ENCODE data around the gene CCDC175. TPM values are rescaled to one million over a fixed set of nuclear protein-coding genes. Genes with fewer than 3 reads are reported as not detected.

Gene CCDC175
- total and polyA plus RNA-seq, 2 experiments from 2014 or later: not detected

DNA sequence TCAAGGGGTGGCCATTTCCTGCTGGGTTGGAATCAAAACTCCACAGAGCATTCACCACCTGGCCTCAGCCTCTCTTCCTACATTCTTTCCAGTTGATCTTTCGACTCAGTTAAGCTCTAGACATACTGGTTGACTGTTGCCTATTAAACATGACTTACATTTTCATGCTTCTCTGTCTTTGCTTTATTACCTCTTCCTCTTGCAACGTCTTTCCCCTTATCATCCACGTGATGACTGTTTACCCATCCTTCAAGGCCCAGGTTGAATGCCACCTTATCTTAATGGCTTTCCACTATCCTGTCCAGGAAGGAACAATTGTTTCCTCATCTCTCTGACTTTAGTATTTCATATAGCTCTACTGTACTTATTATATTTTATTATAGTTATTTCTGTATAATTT, 24.4 kb upstream of the CCDC175 start:
- Histone ChIP-seq H3K4me1 (ENCODE audit: insufficient read depth) (peaks cover 6% of the 10 kb centered on the region), H3K36me3 (replicated peaks; ENCODE audit: insufficient read depth, low read depth) (no peaks in the 10 kb centered on the region), H3K9me2 (replicated peaks; ENCODE audit: insufficient read depth) (no peaks in the 10 kb centered on the region), H3K27ac (peak overlapping the region; percentile 93), H3K79me2 (no peaks in the 10 kb centered on the region), H3K27me3 (no peaks in the 10 kb centered on the region), H3K4me2 (no peak overlapping the region), H3K9me3 (ENCODE audit: low read depth) (no peaks in the 10 kb centered on the region), H3K4me3 (no peak overlapping the region), H2AFZ (peak overlapping the region; percentile 43), H4K20me1 (ENCODE audit: insufficient read depth, poor library complexity, severe bottlenecking) (peaks cover 2% of the 10 kb centered on the region)
- TF ChIP-seq EZH2phosphoT487 (IDR thresholded peaks at IDR 0.05; ENCODE audit: low read depth, severe bottlenecking, unreplicated experiment) (no peak), CTCF (IDR thresholded peaks at IDR 0.05; ENCODE audit: poor library complexity) (no peak), EZH2 (IDR thresholded peaks at IDR 0.05; ENCODE audit: borderline replicate concordance) (no peak)
- peak; percentile 49 for DNase-seq (ENCODE audit: low spot score)
- 53% methylated on average over 3 of the region's 3 CpGs for WGBS (ENCODE audit: low lambda C conversion rate, missing lambda C conversion rate)

- no peak overlapping the region for H3K4me2 ChIP-seq
- TF ChIP-seq EZH2phosphoT487 (IDR thresholded peaks at IDR 0.05; ENCODE audit: low read depth, severe bottlenecking, unreplicated experiment) (no peak), CTCF (IDR thresholded peaks at IDR 0.05; ENCODE audit: poor library complexity) (no peak), EZH2 (IDR thresholded peaks at IDR 0.05; ENCODE audit: borderline replicate concordance) (no peak)
These were observed 23.8 kb upstream of the CCDC175 start for GRCh38 chr14:59600211-59600945.

GRCh38 chr14:59595071-59595470, 18.5 kb upstream of the CCDC175 start:
- Histone ChIP-seq H3K79me2 (no peaks in the 10 kb centered on the region), H3K27ac (no peak overlapping the region), H2AFZ (no peak overlapping the region), H3K4me2 (no peak overlapping the region), H3K36me3 (replicated peaks; ENCODE audit: insufficient read depth, low read depth) (no peaks in the 10 kb centered on the region), H4K20me1 (ENCODE audit: insufficient read depth, poor library complexity, severe bottlenecking) (no peaks in the 10 kb centered on the region), H3K27me3 (no peaks in the 10 kb centered on the region), H3K4me3 (no peak overlapping the region), H3K4me1 (ENCODE audit: insufficient read depth) (no peaks in the 10 kb centered on the region), H3K9me2 (replicated peaks; ENCODE audit: insufficient read depth) (no peaks in the 10 kb centered on the region), H3K9me3 (ENCODE audit: low read depth) (no peaks in the 10 kb centered on the region)
- DNase-seq (ENCODE audit: low spot score): peak; percentile 11
- 85% methylated on average over 6 of the region's 6 CpGs for WGBS (ENCODE audit: low lambda C conversion rate, missing lambda C conversion rate)
- TF ChIP-seq CTCF (IDR thresholded peaks at IDR 0.05; ENCODE audit: poor library complexity) (no peak), EZH2phosphoT487 (IDR thresholded peaks at IDR 0.05; ENCODE audit: low read depth, severe bottlenecking, unreplicated experiment) (no peak), EZH2 (IDR thresholded peaks at IDR 0.05; ENCODE audit: borderline replicate concordance) (no peak)

More at GRCh38 chr14:59600211-59600945, 23.8 kb upstream of the CCDC175 start:
- no peak for DNase-seq (ENCODE audit: low spot score)
- Histone ChIP-seq H4K20me1 (ENCODE audit: insufficient read depth, poor library complexity, severe bottlenecking) (peaks cover 2% of the 10 kb centered on the region), H3K79me2 (no peaks in the 10 kb centered on the region), H3K9me2 (replicated peaks; ENCODE audit: insufficient read depth) (no peaks in the 10 kb centered on the region), H3K36me3 (replicated peaks; ENCODE audit: insufficient read depth, low read depth) (no peaks in the 10 kb centered on the region), H2AFZ (peak overlapping the region; percentile 43), H3K27me3 (no peaks in the 10 kb centered on the region), H3K9me3 (ENCODE audit: low read depth) (no peaks in the 10 kb centered on the region), H3K27ac (peak overlapping the region; percentile 93), H3K4me3 (no peak overlapping the region), H3K4me1 (ENCODE audit: insufficient read depth) (peaks cover 6% of the 10 kb centered on the region)
- WGBS (ENCODE audit: low lambda C conversion rate, missing lambda C conversion rate): 97% methylated on average over 2 of the region's 2 CpGs

All from hepatocyte (in vitro differentiated cells).